ENCODE data around the gene AAGAB.

AAGAB gene

GRCh38 chr15:67199881-67200763, 54.3 kb downstream of the AAGAB start:
- no peak overlapping the region for H3K27ac ChIP-seq (ENCODE audit: low read depth in 2 of 2, low read length in 2 of 2)
- no peak overlapping the region for H3K9ac ChIP-seq (ENCODE audit: low read depth in 1 of 2, low read length in 2 of 2)
- H3K36me3 ChIP-seq (ENCODE audit: control insufficient read depth in 2 of 2, insufficient read depth in 2 of 2, low read length in 2 of 2): peaks cover 20 to 29% of the 10 kb centered on the region in 2 donors
- H3K9me3 ChIP-seq (ENCODE audit: control insufficient read depth in 2 of 2, low read length in 2 of 2): no peaks in the 10 kb centered on the region
- H3K4me1 ChIP-seq (ENCODE audit: control insufficient read depth in 2 of 2, insufficient read depth in 2 of 2, low read length in 2 of 2): peaks cover 4 to 5% of the 10 kb centered on the region in 2 donors
- H3K27me3 ChIP-seq (ENCODE audit: control insufficient read depth in 2 of 2, insufficient read depth in 2 of 2, low read length in 2 of 2): no peaks in the 10 kb centered on the region
- H3K4me3 ChIP-seq (ENCODE audit: low read length in 2 of 2): no peak overlapping the region

GRCh38 chr15:67199391-67199790, 55.1 kb downstream of the AAGAB start:
- Histone ChIP-seq H3K4me3 (ENCODE audit: low read length in 2 of 2) (no peak overlapping the region), H3K9ac (ENCODE audit: low read depth in 1 of 2, low read length in 2 of 2) (no peak overlapping the region), H3K27me3 (ENCODE audit: control insufficient read depth in 2 of 2, insufficient read depth in 2 of 2, low read length in 2 of 2) (no peaks in the 10 kb centered on the region), H3K36me3 (ENCODE audit: control insufficient read depth in 2 of 2, insufficient read depth in 2 of 2, low read length in 2 of 2) (peaks cover 24 to 29% of the 10 kb centered on the region in 2 donors), H3K4me1 (ENCODE audit: control insufficient read depth in 2 of 2, insufficient read depth in 2 of 2, low read length in 2 of 2) (peaks cover 4 to 5% of the 10 kb centered on the region in 2 donors), H3K9me3 (ENCODE audit: control insufficient read depth in 2 of 2, low read length in 2 of 2) (no peaks in the 10 kb centered on the region), H3K27ac (ENCODE audit: low read depth in 2 of 2, low read length in 2 of 2) (no peak overlapping the region)

GRCh38 chr15:67198157-67198754, 56.2 kb downstream of the AAGAB start:
- H3K9ac ChIP-seq (ENCODE audit: low read depth in 1 of 2, low read length in 2 of 2): no peak overlapping the region
- H3K27ac ChIP-seq (ENCODE audit: low read depth in 2 of 2, low read length in 2 of 2): no peak overlapping the region
- H3K27me3 ChIP-seq (ENCODE audit: control insufficient read depth in 2 of 2, insufficient read depth in 2 of 2, low read length in 2 of 2): no peaks in the 10 kb centered on the region
- H3K4me3 ChIP-seq (ENCODE audit: low read length in 2 of 2): no peak overlapping the region
- H3K4me1 ChIP-seq (ENCODE audit: control insufficient read depth in 2 of 2, insufficient read depth in 2 of 2, low read length in 2 of 2): peaks cover 4 to 5% of the 10 kb centered on the region in 2 donors
- H3K9me3 ChIP-seq (ENCODE audit: control insufficient read depth in 2 of 2, low read length in 2 of 2): no peaks in the 10 kb centered on the region
- H3K36me3 ChIP-seq (ENCODE audit: control insufficient read depth in 2 of 2, insufficient read depth in 2 of 2, low read length in 2 of 2): peaks cover 30 to 35% of the 10 kb centered on the region in 2 donors

GRCh38 chr15:67197364-67197695, 57.1 kb downstream of the AAGAB start:
- Histone ChIP-seq H3K9ac (ENCODE audit: low read depth in 1 of 2, low read length in 2 of 2) (no peak overlapping the region), H3K4me3 (ENCODE audit: low read length in 2 of 2) (no peak overlapping the region), H3K9me3 (ENCODE audit: control insufficient read depth in 2 of 2, low read length in 2 of 2) (no peaks in the 10 kb centered on the region), H3K36me3 (ENCODE audit: control insufficient read depth in 2 of 2, insufficient read depth in 2 of 2, low read length in 2 of 2) (peaks cover 27 to 29% of the 10 kb centered on the region in 2 donors), H3K4me1 (ENCODE audit: control insufficient read depth in 2 of 2, insufficient read depth in 2 of 2, low read length in 2 of 2) (peaks cover 4 to 5% of the 10 kb centered on the region in 2 donors), H3K27ac (ENCODE audit: low read depth in 2 of 2, low read length in 2 of 2) (peak overlapping the region in 1 of 2 donors; percentile 4), H3K27me3 (ENCODE audit: control insufficient read depth in 2 of 2, insufficient read depth in 2 of 2, low read length in 2 of 2) (no peaks in the 10 kb centered on the region)

GRCh38 chr15:67196672-67197363, 57.6 kb downstream of the AAGAB start:
- peaks cover 28 to 29% of the 10 kb centered on the region in 2 donors for H3K36me3 ChIP-seq (ENCODE audit: control insufficient read depth in 2 of 2, insufficient read depth in 2 of 2, low read length in 2 of 2)
- no peaks in the 10 kb centered on the region for H3K9me3 ChIP-seq (ENCODE audit: control insufficient read depth in 2 of 2, low read length in 2 of 2)
- peak overlapping the region in 1 of 2 donors; percentile 45 for H3K27ac ChIP-seq (ENCODE audit: low read depth in 2 of 2, low read length in 2 of 2)
- H3K4me3 ChIP-seq (ENCODE audit: low read length in 2 of 2): no peak overlapping the region
- no peaks in the 10 kb centered on the region for H3K27me3 ChIP-seq (ENCODE audit: control insufficient read depth in 2 of 2, insufficient read depth in 2 of 2, low read length in 2 of 2)
- peaks cover 4 to 5% of the 10 kb centered on the region in 2 donors for H3K4me1 ChIP-seq (ENCODE audit: control insufficient read depth in 2 of 2, insufficient read depth in 2 of 2, low read length in 2 of 2)
- H3K9ac ChIP-seq (ENCODE audit: low read depth in 1 of 2, low read length in 2 of 2): no peak overlapping the region

- peaks cover 22 to 25% of the 10 kb centered on the region in 2 donors for H3K36me3 ChIP-seq (ENCODE audit: control insufficient read depth in 2 of 2, insufficient read depth in 2 of 2, low read length in 2 of 2)
- H3K9ac ChIP-seq (ENCODE audit: low read depth in 1 of 2, low read length in 2 of 2): no peak overlapping the region
- peaks cover 4 to 5% of the 10 kb centered on the region in 2 donors for H3K4me1 ChIP-seq (ENCODE audit: control insufficient read depth in 2 of 2, insufficient read depth in 2 of 2, low read length in 2 of 2)
- H3K27me3 ChIP-seq (ENCODE audit: control insufficient read depth in 2 of 2, insufficient read depth in 2 of 2, low read length in 2 of 2): no peaks in the 10 kb centered on the region
- peak overlapping the region in 1 of 2 donors; percentile 45 for H3K27ac ChIP-seq (ENCODE audit: low read depth in 2 of 2, low read length in 2 of 2)
- H3K9me3 ChIP-seq (ENCODE audit: control insufficient read depth in 2 of 2, low read length in 2 of 2): no peaks in the 10 kb centered on the region
- H3K4me3 ChIP-seq (ENCODE audit: low read length in 2 of 2): no peak overlapping the region
Observed at GRCh38 chr15:67196222-67196621, 58.2 kb downstream of the AAGAB start.

GRCh38 chr15:67195305-67195704, 59.2 kb downstream of the AAGAB start:
- no peaks in the 10 kb centered on the region for H3K9me3 ChIP-seq (ENCODE audit: control insufficient read depth in 2 of 2, low read length in 2 of 2)
- no peak overlapping the region for H3K9ac ChIP-seq (ENCODE audit: low read depth in 1 of 2, low read length in 2 of 2)
- no peak overlapping the region for H3K27ac ChIP-seq (ENCODE audit: low read depth in 2 of 2, low read length in 2 of 2)
- H3K4me3 ChIP-seq (ENCODE audit: low read length in 2 of 2): no peak overlapping the region
- no peaks in the 10 kb centered on the region for H3K27me3 ChIP-seq (ENCODE audit: control insufficient read depth in 2 of 2, insufficient read depth in 2 of 2, low read length in 2 of 2)
- peaks cover 5 to 7% of the 10 kb centered on the region in 2 donors for H3K4me1 ChIP-seq (ENCODE audit: control insufficient read depth in 2 of 2, insufficient read depth in 2 of 2, low read length in 2 of 2)
- H3K36me3 ChIP-seq (ENCODE audit: control insufficient read depth in 2 of 2, insufficient read depth in 2 of 2, low read length in 2 of 2): peaks cover 26 to 29% of the 10 kb centered on the region in 2 donors

GRCh38 chr15:67194171-67195114, 60.0 kb downstream of the AAGAB start:
- Histone ChIP-seq H3K9ac (ENCODE audit: low read depth in 1 of 2, low read length in 2 of 2) (no peak overlapping the region), H3K4me1 (ENCODE audit: control insufficient read depth in 2 of 2, insufficient read depth in 2 of 2, low read length in 2 of 2) (peaks cover 5 to 7% of the 10 kb centered on the region in 2 donors), H3K9me3 (ENCODE audit: control insufficient read depth in 2 of 2, low read length in 2 of 2) (no peaks in the 10 kb centered on the region), H3K27ac (ENCODE audit: low read depth in 2 of 2, low read length in 2 of 2) (no peak overlapping the region), H3K36me3 (ENCODE audit: control insufficient read depth in 2 of 2, insufficient read depth in 2 of 2, low read length in 2 of 2) (peaks cover 30 to 32% of the 10 kb centered on the region in 2 donors), H3K4me3 (ENCODE audit: low read length in 2 of 2) (no peak overlapping the region), H3K27me3 (ENCODE audit: control insufficient read depth in 2 of 2, insufficient read depth in 2 of 2, low read length in 2 of 2) (no peaks in the 10 kb centered on the region)

GRCh38 chr15:67193223-67193990, 61.1 kb downstream of the AAGAB start:
- Histone ChIP-seq H3K36me3 (ENCODE audit: control insufficient read depth in 2 of 2, insufficient read depth in 2 of 2, low read length in 2 of 2) (peaks cover 37 to 39% of the 10 kb centered on the region in 2 donors), H3K9me3 (ENCODE audit: control insufficient read depth in 2 of 2, low read length in 2 of 2) (no peaks in the 10 kb centered on the region), H3K4me1 (ENCODE audit: control insufficient read depth in 2 of 2, insufficient read depth in 2 of 2, low read length in 2 of 2) (peaks cover 5 to 13% of the 10 kb centered on the region in 2 donors), H3K4me3 (ENCODE audit: low read length in 2 of 2) (no peak overlapping the region), H3K9ac (ENCODE audit: low read depth in 1 of 2, low read length in 2 of 2) (no peak overlapping the region), H3K27ac (ENCODE audit: low read depth in 2 of 2, low read length in 2 of 2) (no peak overlapping the region), H3K27me3 (ENCODE audit: control insufficient read depth in 2 of 2, insufficient read depth in 2 of 2, low read length in 2 of 2) (no peaks in the 10 kb centered on the region)

Data from mucosa of rectum (tissue), 2 donors.